ENCODE data around the gene IMPDH1. TPM values are rescaled to one million over a fixed set of nuclear protein-coding genes. Genes with fewer than 3 reads are reported as not detected.
A peak's percentile ranks its signal among the peaks of the same experiment; 100 is the strongest.

Gene IMPDH1
- total and polyA plus RNA-seq, 9 of the 15 experiments (the other 6 are each of a cell fraction or from before 2014, with no cell fraction given) = 0.80 to 118 (median 64.3) TPM

DNA sequence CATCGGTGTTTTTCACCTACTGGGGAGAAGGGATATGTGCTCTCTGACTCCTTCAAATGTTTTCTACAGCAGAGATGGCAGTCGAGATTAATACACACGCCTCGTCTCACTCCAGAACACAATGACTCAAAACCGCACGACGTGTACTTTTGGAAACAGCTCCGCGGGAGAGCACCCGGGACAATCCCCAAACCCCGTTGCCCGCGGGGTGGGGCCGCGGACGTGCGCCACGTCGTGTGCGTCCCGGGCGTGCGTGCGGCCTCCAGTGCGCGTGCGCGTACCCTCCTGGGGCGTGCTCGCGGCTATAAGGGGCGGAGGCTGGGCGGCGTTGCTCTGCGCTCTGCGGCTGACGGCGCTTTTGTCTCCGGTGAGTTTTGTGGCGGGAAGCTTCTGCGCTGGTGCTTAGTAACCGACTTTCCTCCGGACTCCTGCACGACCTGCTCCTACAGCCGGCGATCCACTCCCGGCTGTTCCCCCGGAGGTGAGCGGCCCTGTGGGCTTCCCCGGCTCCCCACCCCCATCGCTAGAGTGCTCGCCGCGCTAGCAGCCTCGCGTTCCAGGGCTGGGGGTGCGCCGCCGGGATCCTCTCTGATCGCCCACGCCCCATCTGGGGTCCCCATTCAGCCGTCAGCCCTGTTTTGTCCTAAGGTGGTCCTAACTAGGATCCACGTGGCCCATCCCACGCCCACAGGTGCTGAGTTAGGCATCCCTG, 45.9 kb upstream of the IMPDH1 start, which contains the start of gene HILPDA (continued):
- TF ChIP-seq, protein P1, sequence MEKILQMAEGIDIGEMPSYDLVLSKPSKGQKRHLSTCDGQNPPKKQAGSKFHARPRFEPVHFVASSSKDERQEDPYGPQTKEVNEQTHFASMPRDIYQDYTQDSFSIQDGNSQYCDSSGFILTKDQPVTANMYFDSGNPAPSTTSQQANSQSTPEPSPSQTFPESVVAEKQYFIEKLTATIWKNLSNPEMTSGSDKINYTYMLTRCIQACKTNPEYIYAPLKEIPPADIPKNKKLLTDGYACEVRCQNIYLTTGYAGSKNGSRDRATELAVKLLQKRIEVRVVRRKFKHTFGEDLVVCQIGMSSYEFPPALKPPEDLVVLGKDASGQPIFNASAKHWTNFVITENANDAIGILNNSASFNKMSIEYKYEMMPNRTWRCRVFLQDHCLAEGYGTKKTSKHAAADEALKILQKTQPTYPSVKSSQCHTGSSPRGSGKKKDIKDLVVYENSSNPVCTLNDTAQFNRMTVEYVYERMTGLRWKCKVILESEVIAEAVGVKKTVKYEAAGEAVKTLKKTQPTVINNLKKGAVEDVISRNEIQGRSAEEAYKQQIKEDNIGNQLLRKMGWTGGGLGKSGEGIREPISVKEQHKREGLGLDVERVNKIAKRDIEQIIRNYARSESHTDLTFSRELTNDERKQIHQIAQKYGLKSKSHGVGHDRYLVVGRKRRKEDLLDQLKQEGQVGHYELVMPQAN (IDR thresholded peaks at IDR 0.05; ENCODE audit: borderline replicate concordance) = peak; percentile 88
- TF ChIP-seq DIDO1 (tag; IDR thresholded peaks at IDR 0.05; ENCODE audit: low read depth) = no peak
- TF ChIP-seq, protein P2, sequence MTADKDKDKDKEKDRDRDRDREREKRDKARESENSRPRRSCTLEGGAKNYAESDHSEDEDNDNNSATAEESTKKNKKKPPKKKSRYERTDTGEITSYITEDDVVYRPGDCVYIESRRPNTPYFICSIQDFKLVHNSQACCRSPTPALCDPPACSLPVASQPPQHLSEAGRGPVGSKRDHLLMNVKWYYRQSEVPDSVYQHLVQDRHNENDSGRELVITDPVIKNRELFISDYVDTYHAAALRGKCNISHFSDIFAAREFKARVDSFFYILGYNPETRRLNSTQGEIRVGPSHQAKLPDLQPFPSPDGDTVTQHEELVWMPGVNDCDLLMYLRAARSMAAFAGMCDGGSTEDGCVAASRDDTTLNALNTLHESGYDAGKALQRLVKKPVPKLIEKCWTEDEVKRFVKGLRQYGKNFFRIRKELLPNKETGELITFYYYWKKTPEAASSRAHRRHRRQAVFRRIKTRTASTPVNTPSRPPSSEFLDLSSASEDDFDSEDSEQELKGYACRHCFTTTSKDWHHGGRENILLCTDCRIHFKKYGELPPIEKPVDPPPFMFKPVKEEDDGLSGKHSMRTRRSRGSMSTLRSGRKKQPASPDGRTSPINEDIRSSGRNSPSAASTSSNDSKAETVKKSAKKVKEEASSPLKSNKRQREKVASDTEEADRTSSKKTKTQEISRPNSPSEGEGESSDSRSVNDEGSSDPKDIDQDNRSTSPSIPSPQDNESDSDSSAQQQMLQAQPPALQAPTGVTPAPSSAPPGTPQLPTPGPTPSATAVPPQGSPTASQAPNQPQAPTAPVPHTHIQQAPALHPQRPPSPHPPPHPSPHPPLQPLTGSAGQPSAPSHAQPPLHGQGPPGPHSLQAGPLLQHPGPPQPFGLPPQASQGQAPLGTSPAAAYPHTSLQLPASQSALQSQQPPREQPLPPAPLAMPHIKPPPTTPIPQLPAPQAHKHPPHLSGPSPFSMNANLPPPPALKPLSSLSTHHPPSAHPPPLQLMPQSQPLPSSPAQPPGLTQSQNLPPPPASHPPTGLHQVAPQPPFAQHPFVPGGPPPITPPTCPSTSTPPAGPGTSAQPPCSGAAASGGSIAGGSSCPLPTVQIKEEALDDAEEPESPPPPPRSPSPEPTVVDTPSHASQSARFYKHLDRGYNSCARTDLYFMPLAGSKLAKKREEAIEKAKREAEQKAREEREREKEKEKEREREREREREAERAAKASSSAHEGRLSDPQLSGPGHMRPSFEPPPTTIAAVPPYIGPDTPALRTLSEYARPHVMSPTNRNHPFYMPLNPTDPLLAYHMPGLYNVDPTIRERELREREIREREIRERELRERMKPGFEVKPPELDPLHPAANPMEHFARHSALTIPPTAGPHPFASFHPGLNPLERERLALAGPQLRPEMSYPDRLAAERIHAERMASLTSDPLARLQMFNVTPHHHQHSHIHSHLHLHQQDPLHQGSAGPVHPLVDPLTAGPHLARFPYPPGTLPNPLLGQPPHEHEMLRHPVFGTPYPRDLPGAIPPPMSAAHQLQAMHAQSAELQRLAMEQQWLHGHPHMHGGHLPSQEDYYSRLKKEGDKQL (CRISPR knock-in tag; IDR thresholded peaks at IDR 0.05; ENCODE audit: borderline replicate concordance) = no peak
- TF ChIP-seq, protein P3, sequence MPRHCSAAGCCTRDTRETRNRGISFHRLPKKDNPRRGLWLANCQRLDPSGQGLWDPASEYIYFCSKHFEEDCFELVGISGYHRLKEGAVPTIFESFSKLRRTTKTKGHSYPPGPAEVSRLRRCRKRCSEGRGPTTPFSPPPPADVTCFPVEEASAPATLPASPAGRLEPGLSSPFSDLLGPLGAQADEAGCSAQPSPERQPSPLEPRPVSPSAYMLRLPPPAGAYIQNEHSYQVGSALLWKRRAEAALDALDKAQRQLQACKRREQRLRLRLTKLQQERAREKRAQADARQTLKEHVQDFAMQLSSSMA (CRISPR knock-in tag; IDR thresholded peaks at IDR 0.05) = peak; percentile 96
- no peak for TF ChIP-seq SMARCA5 (IDR thresholded peaks at IDR 0.05)
- peak; percentile 88 for TF ChIP-seq TBP (optimal IDR thresholded peaks at IDR 0.05; ENCODE audit: low read depth, low read length)
- TF ChIP-seq ZNF445 (CRISPR knock-in tag; IDR thresholded peaks at IDR 0.05; ENCODE audit: low read depth) = no peak
- TF ChIP-seq BDP1 (IDR thresholded peaks at IDR 0.05; ENCODE audit: insufficient read depth, insufficient read length) = no peak
- TF ChIP-seq PRPF4 (IDR thresholded peaks at IDR 0.05; ENCODE audit: insufficient read depth, low read depth, low read length, poor library complexity, severe bottlenecking) = no peak
- TF ChIP-seq PTRF (tag; IDR thresholded peaks at IDR 0.05) = no peak
- TF ChIP-seq FOSL1 (tag; conservative IDR thresholded peaks at IDR 0.05) = peak; percentile 91
- TF ChIP-seq, protein P4, sequence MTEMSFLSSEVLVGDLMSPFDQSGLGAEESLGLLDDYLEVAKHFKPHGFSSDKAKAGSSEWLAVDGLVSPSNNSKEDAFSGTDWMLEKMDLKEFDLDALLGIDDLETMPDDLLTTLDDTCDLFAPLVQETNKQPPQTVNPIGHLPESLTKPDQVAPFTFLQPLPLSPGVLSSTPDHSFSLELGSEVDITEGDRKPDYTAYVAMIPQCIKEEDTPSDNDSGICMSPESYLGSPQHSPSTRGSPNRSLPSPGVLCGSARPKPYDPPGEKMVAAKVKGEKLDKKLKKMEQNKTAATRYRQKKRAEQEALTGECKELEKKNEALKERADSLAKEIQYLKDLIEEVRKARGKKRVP (CRISPR knock-in tag; IDR thresholded peaks at IDR 0.05) = 0 out of 2 replicates have a peak, but pooled peaks have one; percentile 20
- TF ChIP-seq MAFF (IDR thresholded peaks at IDR 0.05; ENCODE audit: low read length) = no peak
- no peak for TF ChIP-seq ZNF584 (CRISPR knock-in tag; IDR thresholded peaks at IDR 0.05; ENCODE audit: low read depth)
- TF ChIP-seq CBFB (CRISPR knock-in tag; IDR thresholded peaks at IDR 0.05) = no peak; the same call in 1 of the 2 replicates
- peak; percentile 85 for TF ChIP-seq ATF6 (CRISPR knock-in tag; IDR thresholded peaks at IDR 0.05)
